HepG2 (cell line): ENCODE measurements around the gene ALDH3B2.

Experiments
- BRCA1 ChIP-seq: sonication (generic); formaldehyde crosslinking; IDR thresholded peaks from 2 replicates; pipeline ENCODE4 v1.4.0; 2020; ENCODE audit warnings: missing genetic modification reagents
- CTCF ChIP-seq: sonication (generic); formaldehyde crosslinking; IDR thresholded peaks from 2 replicates; pipeline ENCODE4 v1.5.0; 2020; ENCODE audit warnings: mild to moderate bottlenecking, missing genetic modification reagents, moderate library complexity
- HOXA5 ChIP-seq: sonication (generic); formaldehyde crosslinking; IDR thresholded peaks from 2 replicates; pipeline ENCODE4 v1.4.0; 2020; ENCODE audit warnings: missing genetic modification reagents
- NCOA1 ChIP-seq: sonication (generic); formaldehyde crosslinking; IDR thresholded peaks from 2 replicates; pipeline ENCODE4 v1.9.0; 2021; ENCODE audit warnings: missing genetic modification reagents
- PHF8 ChIP-seq: sonication (generic); formaldehyde crosslinking; IDR thresholded peaks from 2 replicates; pipeline ENCODE4 v1.5.0; 2020; ENCODE audit warnings: missing genetic modification reagents
- RAD21 ChIP-seq: fragments of 450-650 bp; formaldehyde crosslinking; IDR thresholded peaks from 2 replicates; pipeline ENCODE4 v1.5.0; 2020; ENCODE audit warnings: mild to moderate bottlenecking
- SCMH1 ChIP-seq: sonication (generic); formaldehyde crosslinking; IDR thresholded peaks from 2 replicates; pipeline ENCODE4 v1.9.0; 2021; ENCODE audit warnings: missing genetic modification reagents, mild to moderate bottlenecking, borderline replicate concordance
- SMC3 ChIP-seq: IDR thresholded peaks from 2 replicates; pipeline ENCODE4 v1.6.1; 2011; ENCODE audit warnings: low read length, improper control_type of control experiment
- ZNF639 ChIP-seq: conservative IDR thresholded peaks from 2 replicates; pipeline ENCODE4 v1.6.1; 2018; ENCODE audit warnings: missing genetic modification reagents
- ZZZ3 ChIP-seq: sonication (generic); formaldehyde crosslinking; IDR thresholded peaks from 2 replicates; pipeline ENCODE4 v1.4.0; 2020; ENCODE audit warnings: missing genetic modification reagents, mild to moderate bottlenecking, borderline replicate concordance

- TF ChIP-seq NCOA1 (CRISPR knock-in tag): no peak
- TF ChIP-seq HOXA5 (CRISPR knock-in tag): no peak
- no peak for TF ChIP-seq PHF8 (CRISPR knock-in tag)
- no peak for TF ChIP-seq BRCA1 (CRISPR knock-in tag)
- TF ChIP-seq RAD21 (CRISPR knock-in tag): no peak
- no peak for TF ChIP-seq CTCF (CRISPR knock-in tag)
- TF ChIP-seq ZZZ3 (CRISPR knock-in tag): no peak
- no peak for TF ChIP-seq SMC3
- no peak for TF ChIP-seq ZNF639 (CRISPR knock-in tag)
- TF ChIP-seq SCMH1: no peak
Measured at GRCh38 chr11:67704524-67704923, 30.1 kb upstream of the ALDH3B2 start.
